ENCODE data around the gene SSTR1. TPM values are rescaled to one million over a fixed set of nuclear protein-coding genes. Genes with fewer than 3 reads are reported as not detected.

Gene SSTR1
- polyA plus RNA-seq, 1 donor = 0.04 TPM

GRCh38 chr14:38202444-38203191 is 5.1 kb upstream of the SSTR1 start:
- no peak for DNase-seq

- DNase-seq = no peak
Observed at GRCh38 chr14:38203929-38204718, 3.6 kb upstream of the SSTR1 start.

- no peak for DNase-seq
Observed at GRCh38 chr14:38204719-38205115, 3.0 kb upstream of the SSTR1 start.

- DNase-seq = no peak
Observed at GRCh38 chr14:38205119-38205813, 2.4 kb upstream of the SSTR1 start.

GRCh38 chr14:38205949-38206665 is 1.6 kb upstream of the SSTR1 start:
- no peak for DNase-seq

- DNase-seq = no peak
Observed at GRCh38 chr14:38206689-38207376, 871 bp upstream of the SSTR1 start.

- DNase-seq = no peak
Observed at GRCh38 chr14:38207377-38207735, 348 bp upstream of the SSTR1 start.

GRCh38 chr14:38208618-38209562 is 1.2 kb downstream of the SSTR1 start:
- DNase-seq = no peak

- DNase-seq = no peak
Observed at GRCh38 chr14:38209572-38210557, 2.2 kb downstream of the SSTR1 start.

- DNase-seq = no peak
Observed at GRCh38 chr14:38210587-38211216, 3.0 kb downstream of the SSTR1 start.

- no peak for DNase-seq
Observed at GRCh38 chr14:38211255-38211735, 3.6 kb downstream of the SSTR1 start.

GRCh38 chr14:38212111-38212510 is 4.4 kb downstream of the SSTR1 start:
- no peak for DNase-seq

GRCh38 chr14:38213001-38213400 is 5.3 kb downstream of the SSTR1 start:
- DNase-seq = no peak

GRCh38 chr14:38217553-38217952 is 9.8 kb downstream of the SSTR1 start:
- DNase-seq = no peak

- no peak for DNase-seq
Observed at GRCh38 chr14:38221077-38221476, 13.4 kb downstream of the SSTR1 start.

- no peak for DNase-seq
Observed at GRCh38 chr14:38224338-38224737, 16.6 kb downstream of the SSTR1 start.

- no peak for DNase-seq
Observed at GRCh38 chr14:38225946-38226345, 18.2 kb downstream of the SSTR1 start.

GRCh38 chr14:38226366-38226765 is 18.7 kb downstream of the SSTR1 start:
- DNase-seq = no peak

- no peak for DNase-seq
Observed at GRCh38 chr14:38233218-38233617, 25.5 kb downstream of the SSTR1 start.

Measured in hindlimb muscle (tissue), 1 donor.